ENCODE data around the gene TMEM95. TPM values are rescaled to one million over a fixed set of nuclear protein-coding genes. Genes with fewer than 3 reads are reported as not detected.
A peak's percentile ranks its signal among the peaks of the same experiment; 100 is the strongest.

The TMEM95 gene
- total and polyA plus RNA-seq, 4 donors: not detected

DNA sequence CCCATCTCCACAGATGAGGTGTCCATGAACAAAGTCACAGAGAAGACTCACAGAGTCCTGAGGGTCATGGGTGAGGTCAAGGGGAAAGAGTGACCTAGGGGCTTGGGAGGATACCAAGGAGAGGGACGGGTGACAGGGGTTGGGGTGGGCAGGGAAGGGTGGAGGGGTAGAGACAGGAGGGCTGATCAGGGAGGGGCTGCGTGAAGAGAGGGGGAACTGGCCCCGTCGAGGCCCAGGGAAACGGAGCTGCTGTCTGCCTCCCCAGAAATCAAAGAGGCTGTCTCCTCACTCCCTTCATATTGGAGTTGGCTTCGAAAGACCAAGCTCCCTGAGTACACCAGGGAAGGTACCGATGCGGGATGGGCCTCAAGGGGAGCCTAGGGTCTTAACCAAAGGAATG, 617 bp downstream of the TMEM95 start:
- no peak for DNase-seq (ENCODE audit: low spot score)
- Histone ChIP-seq H3K36me3 (ENCODE audit: control insufficient read depth in 4 of 4, insufficient read depth in 3 of 4, low read depth in 1 of 4, low read length in 3 of 4) (no peaks in the 10 kb centered on the region), H3K27ac (ENCODE audit: low read depth in 1 of 2, low read length in 2 of 2) (no peak overlapping the region), H3K4me3 (ENCODE audit: low read depth in 1 of 3, low read length in 3 of 3) (no peak overlapping the region), H3K27me3 (ENCODE audit: control insufficient read depth in 4 of 4, insufficient read depth in 4 of 4, low read length in 3 of 4) (no peaks in the 10 kb centered on the region), H3K9me3 (ENCODE audit: control insufficient read depth in 4 of 4, low read length in 3 of 4) (no peaks in the 10 kb centered on the region), H3K9ac (ENCODE audit: low read depth in 1 of 2, low read length in 2 of 2) (no peak overlapping the region), H3K4me1 (ENCODE audit: control insufficient read depth in 4 of 4, insufficient read depth in 4 of 4, low read length in 3 of 4) (peaks cover 4 to 23% (median 10%) of the 10 kb centered on the region in 4 donors)
- no peak for TF ChIP-seq EGR1 (IDR thresholded peaks at IDR 0.05; ENCODE audit: low read depth in 2 of 2)
- no peak for TF ChIP-seq NR2F2 (IDR thresholded peaks at IDR 0.05)
- no peak for TF ChIP-seq MAX (IDR thresholded peaks at IDR 0.05)
- TF ChIP-seq FOXA2 (IDR thresholded peaks at IDR 0.05): no peak
- TF ChIP-seq HNF4A (conservative IDR thresholded peaks at IDR 0.05): no peak
- no peak for TF ChIP-seq FOXA1 (IDR thresholded peaks at IDR 0.05)
- no peak for TF ChIP-seq TAF1 (conservative IDR thresholded peaks at IDR 0.05)
- no peak for TF ChIP-seq CTCF (IDR thresholded peaks at IDR 0.05; ENCODE audit: low read depth, low read length, missing input control)
- TF ChIP-seq YY1 (IDR thresholded peaks at IDR 0.05): no peak
- TF ChIP-seq, protein P1, sequence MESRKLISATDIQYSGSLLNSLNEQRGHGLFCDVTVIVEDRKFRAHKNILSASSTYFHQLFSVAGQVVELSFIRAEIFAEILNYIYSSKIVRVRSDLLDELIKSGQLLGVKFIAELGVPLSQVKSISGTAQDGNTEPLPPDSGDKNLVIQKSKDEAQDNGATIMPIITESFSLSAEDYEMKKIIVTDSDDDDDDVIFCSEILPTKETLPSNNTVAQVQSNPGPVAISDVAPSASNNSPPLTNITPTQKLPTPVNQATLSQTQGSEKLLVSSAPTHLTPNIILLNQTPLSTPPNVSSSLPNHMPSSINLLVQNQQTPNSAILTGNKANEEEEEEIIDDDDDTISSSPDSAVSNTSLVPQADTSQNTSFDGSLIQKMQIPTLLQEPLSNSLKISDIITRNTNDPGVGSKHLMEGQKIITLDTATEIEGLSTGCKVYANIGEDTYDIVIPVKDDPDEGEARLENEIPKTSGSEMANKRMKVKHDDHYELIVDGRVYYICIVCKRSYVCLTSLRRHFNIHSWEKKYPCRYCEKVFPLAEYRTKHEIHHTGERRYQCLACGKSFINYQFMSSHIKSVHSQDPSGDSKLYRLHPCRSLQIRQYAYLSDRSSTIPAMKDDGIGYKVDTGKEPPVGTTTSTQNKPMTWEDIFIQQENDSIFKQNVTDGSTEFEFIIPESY (IDR thresholded peaks at IDR 0.05): no peak
- WGBS: 78% methylated on average over 8 of the region's 8 CpGs

GRCh38 chr17:7356072-7356549, 1.2 kb downstream of the TMEM95 start:
- Histone ChIP-seq H3K27ac (ENCODE audit: low read depth in 1 of 2, low read length in 2 of 2) (no peak overlapping the region), H3K27me3 (ENCODE audit: control insufficient read depth in 4 of 4, insufficient read depth in 4 of 4, low read length in 3 of 4) (no peaks in the 10 kb centered on the region), H3K4me3 (ENCODE audit: low read depth in 1 of 3, low read length in 3 of 3) (no peak overlapping the region), H3K36me3 (ENCODE audit: control insufficient read depth in 4 of 4, insufficient read depth in 3 of 4, low read depth in 1 of 4, low read length in 3 of 4) (no peaks in the 10 kb centered on the region), H3K4me1 (ENCODE audit: control insufficient read depth in 4 of 4, insufficient read depth in 4 of 4, low read length in 3 of 4) (peaks cover 4 to 18% (median 10%) of the 10 kb centered on the region in 4 donors), H3K9ac (ENCODE audit: low read depth in 1 of 2, low read length in 2 of 2) (no peak overlapping the region), H3K9me3 (ENCODE audit: control insufficient read depth in 4 of 4, low read length in 3 of 4) (no peaks in the 10 kb centered on the region)
- DNase-seq (ENCODE audit: low spot score): peak; percentile 82
- no peak for TF ChIP-seq RXRA (IDR thresholded peaks at IDR 0.05)
- TF ChIP-seq CTCF (IDR thresholded peaks at IDR 0.05; ENCODE audit: low read depth, low read length, missing input control): peak; percentile 83
- TF ChIP-seq, protein P2, sequence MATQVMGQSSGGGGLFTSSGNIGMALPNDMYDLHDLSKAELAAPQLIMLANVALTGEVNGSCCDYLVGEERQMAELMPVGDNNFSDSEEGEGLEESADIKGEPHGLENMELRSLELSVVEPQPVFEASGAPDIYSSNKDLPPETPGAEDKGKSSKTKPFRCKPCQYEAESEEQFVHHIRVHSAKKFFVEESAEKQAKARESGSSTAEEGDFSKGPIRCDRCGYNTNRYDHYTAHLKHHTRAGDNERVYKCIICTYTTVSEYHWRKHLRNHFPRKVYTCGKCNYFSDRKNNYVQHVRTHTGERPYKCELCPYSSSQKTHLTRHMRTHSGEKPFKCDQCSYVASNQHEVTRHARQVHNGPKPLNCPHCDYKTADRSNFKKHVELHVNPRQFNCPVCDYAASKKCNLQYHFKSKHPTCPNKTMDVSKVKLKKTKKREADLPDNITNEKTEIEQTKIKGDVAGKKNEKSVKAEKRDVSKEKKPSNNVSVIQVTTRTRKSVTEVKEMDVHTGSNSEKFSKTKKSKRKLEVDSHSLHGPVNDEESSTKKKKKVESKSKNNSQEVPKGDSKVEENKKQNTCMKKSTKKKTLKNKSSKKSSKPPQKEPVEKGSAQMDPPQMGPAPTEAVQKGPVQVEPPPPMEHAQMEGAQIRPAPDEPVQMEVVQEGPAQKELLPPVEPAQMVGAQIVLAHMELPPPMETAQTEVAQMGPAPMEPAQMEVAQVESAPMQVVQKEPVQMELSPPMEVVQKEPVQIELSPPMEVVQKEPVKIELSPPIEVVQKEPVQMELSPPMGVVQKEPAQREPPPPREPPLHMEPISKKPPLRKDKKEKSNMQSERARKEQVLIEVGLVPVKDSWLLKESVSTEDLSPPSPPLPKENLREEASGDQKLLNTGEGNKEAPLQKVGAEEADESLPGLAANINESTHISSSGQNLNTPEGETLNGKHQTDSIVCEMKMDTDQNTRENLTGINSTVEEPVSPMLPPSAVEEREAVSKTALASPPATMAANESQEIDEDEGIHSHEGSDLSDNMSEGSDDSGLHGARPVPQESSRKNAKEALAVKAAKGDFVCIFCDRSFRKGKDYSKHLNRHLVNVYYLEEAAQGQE (IDR thresholded peaks at IDR 0.05): no peak
- peak; percentile 86 to 93 for TF ChIP-seq RAD21 (IDR thresholded peaks at IDR 0.05)
- TF ChIP-seq NR2F2 (IDR thresholded peaks at IDR 0.05): no peak
- TF ChIP-seq HNF4A (conservative IDR thresholded peaks at IDR 0.05): no peak
- TF ChIP-seq HNF4G (IDR thresholded peaks at IDR 0.05): no peak
- TF ChIP-seq GABPA (IDR thresholded peaks at IDR 0.05 in 1 of 2, conservative IDR thresholded peaks at IDR 0.05 in 1 of 2): no peak
- TF ChIP-seq EGR1 (IDR thresholded peaks at IDR 0.05; ENCODE audit: low read depth in 2 of 2): no peak
- 6% methylated on average over 12 of the region's 12 CpGs for WGBS
